Measurements from ENCODE around the gene SP140L. TPM values are rescaled to one million over a fixed set of nuclear protein-coding genes. Genes with fewer than 3 reads are reported as not detected.

The SP140L gene
- total and polyA plus RNA-seq, 2 of the 8 experiments (the other 6 are each of a cell fraction or from before 2014, with no cell fraction given) = 0.36 to 1.5 TPM

GRCh38 chr2:230346921-230347533 is 20.0 kb downstream of the SP140L start:
- Histone ChIP-seq H3K27me3 (replicated peaks in 1 of 4; ENCODE audit: control insufficient read depth in 3 of 4, extremely low read depth in 1 of 4, insufficient read depth in 3 of 4, low read length in 3 of 4) (no peaks in the 10 kb centered on the region), H3K4me3 (ENCODE audit: extremely low read depth in 1 of 4, insufficient read depth in 2 of 4, low read depth in 3 of 4, low read length in 4 of 4) (no peak overlapping the region), H3K9me3 (ENCODE audit: insufficient read depth in 2 of 2, low read depth in 1 of 2, low read length in 1 of 2) (peaks cover 0 to 2% of the 10 kb centered on the region in 2 experiments; a peak in 1 of 4 replicates), H3K23me2 (ENCODE audit: low read depth, low read length) (no peaks in the 10 kb centered on the region), H2BK15ac (ENCODE audit: low read length) (no peak overlapping the region), H4K8ac (ENCODE audit: extremely low read depth, insufficient read depth, low read length) (no peak overlapping the region), H3K4me1 (replicated peaks in 1 of 4; ENCODE audit: control insufficient read depth in 3 of 4, insufficient read depth in 4 of 4, low read length in 3 of 4) (no peaks in the 10 kb centered on the region), H2AFZ (ENCODE audit: low read length) (no peak overlapping the region), H3K79me1 (ENCODE audit: low read depth, low read length) (no peaks in the 10 kb centered on the region), H2AK5ac (ENCODE audit: low read depth, low read length) (no peak overlapping the region), H4K91ac (replicated peaks; ENCODE audit: insufficient read length, low read length) (no peak overlapping the region), H3K4me2 (ENCODE audit: insufficient read depth in 1 of 2, low read depth in 2 of 2, low read length in 2 of 2) (no peak overlapping the region), H3K36me3 (ENCODE audit: control insufficient read depth in 2 of 4, insufficient read depth in 4 of 4, low read length in 3 of 4) (no peaks in the 10 kb centered on the region), H3K27ac (ENCODE audit: low read depth, low read length) (no peak overlapping the region), H3K23ac (ENCODE audit: insufficient read length) (no peak overlapping the region), H3K4ac (replicated peaks; ENCODE audit: insufficient read length, low read depth, low read length) (no peak overlapping the region), H3K9ac (replicated peaks in 1 of 4; ENCODE audit: extremely low read depth in 1 of 4, low read depth in 3 of 4, low read length in 3 of 4) (no peak overlapping the region), H2BK20ac (ENCODE audit: low read length) (no peak overlapping the region), H3K14ac (ENCODE audit: insufficient read length) (no peak overlapping the region), H2BK12ac (ENCODE audit: low read depth, low read length) (no peak overlapping the region), H2BK5ac (ENCODE audit: low read depth, low read length) (peak overlapping the region; percentile 44; the same call in 1 of the 2 replicates), H4K20me1 (replicated peaks in 1 of 2; ENCODE audit: control insufficient read depth in 1 of 2, insufficient read depth in 2 of 2, low read length in 2 of 2) (no peaks in the 10 kb centered on the region), H3K18ac (ENCODE audit: extremely low read depth, low read length) (no peak overlapping the region), H4K5ac (ENCODE audit: insufficient read length, low read depth, low read length) (no peak overlapping the region), H3K79me2 (ENCODE audit: control insufficient read depth in 1 of 2, insufficient read depth in 2 of 2, low read length in 2 of 2) (no peaks in the 10 kb centered on the region), H3K56ac (replicated peaks; ENCODE audit: insufficient read length, low read depth, low read length) (no peak overlapping the region), H2BK120ac (replicated peaks; ENCODE audit: low read depth, low read length) (no peak overlapping the region)
- ChIA-PET CTCF (ENCODE audit: partially characterized antibody) (no interaction called here), POLR2A (ENCODE audit: partially characterized antibody) (no interaction called here)
- FAIRE-seq (no peak), DNase-seq (ENCODE audit: low read depth in 1 of 2, low spot score in 2 of 2) (no peak)
- WGBS, 2 experiments (ENCODE audit: extremely low coverage in 1 of 2, insufficient coverage in 1 of 2, insufficient read length in 1 of 2, insufficient replicate concordance in 2 of 2, low coverage in 1 of 2, low lambda C conversion rate in 2 of 2, missing lambda C conversion rate in 1 of 2) = 100% methylated on average over 1 of the region's 1 CpG; no CpG with 5 or more reads in 1 of the 2 experiments
- TF ChIP-seq PHF8 (conservative IDR thresholded peaks at IDR 0.05; ENCODE audit: low read depth, low read length) (no peak), SAP30 (IDR thresholded peaks at IDR 0.05; ENCODE audit: insufficient read depth, insufficient replicate concordance, low read length) (no peak), SP1 (IDR thresholded peaks at IDR 0.05; ENCODE audit: low read depth, low read length) (no peak), SUZ12 (IDR thresholded peaks at IDR 0.05; ENCODE audit: low read length) (no peak), POLR2AphosphoS5 (IDR thresholded peaks at IDR 0.05; ENCODE audit: low read depth, low read length) (no peak), MAFK (IDR thresholded peaks at IDR 0.05; ENCODE audit: low read depth, low read length) (no peak), BRCA1 (IDR thresholded peaks at IDR 0.05; ENCODE audit: low read depth, low read length) (no peak), CEBPB (IDR thresholded peaks at IDR 0.05; ENCODE audit: low read depth, low read length) (no peak), POU5F1 (IDR thresholded peaks at IDR 0.05; ENCODE audit: low read depth, low read length) (no peak), SIX5 (IDR thresholded peaks at IDR 0.05; ENCODE audit: low read depth, low read length) (no peak)
- TF ChIP-seq, protein P1, sequence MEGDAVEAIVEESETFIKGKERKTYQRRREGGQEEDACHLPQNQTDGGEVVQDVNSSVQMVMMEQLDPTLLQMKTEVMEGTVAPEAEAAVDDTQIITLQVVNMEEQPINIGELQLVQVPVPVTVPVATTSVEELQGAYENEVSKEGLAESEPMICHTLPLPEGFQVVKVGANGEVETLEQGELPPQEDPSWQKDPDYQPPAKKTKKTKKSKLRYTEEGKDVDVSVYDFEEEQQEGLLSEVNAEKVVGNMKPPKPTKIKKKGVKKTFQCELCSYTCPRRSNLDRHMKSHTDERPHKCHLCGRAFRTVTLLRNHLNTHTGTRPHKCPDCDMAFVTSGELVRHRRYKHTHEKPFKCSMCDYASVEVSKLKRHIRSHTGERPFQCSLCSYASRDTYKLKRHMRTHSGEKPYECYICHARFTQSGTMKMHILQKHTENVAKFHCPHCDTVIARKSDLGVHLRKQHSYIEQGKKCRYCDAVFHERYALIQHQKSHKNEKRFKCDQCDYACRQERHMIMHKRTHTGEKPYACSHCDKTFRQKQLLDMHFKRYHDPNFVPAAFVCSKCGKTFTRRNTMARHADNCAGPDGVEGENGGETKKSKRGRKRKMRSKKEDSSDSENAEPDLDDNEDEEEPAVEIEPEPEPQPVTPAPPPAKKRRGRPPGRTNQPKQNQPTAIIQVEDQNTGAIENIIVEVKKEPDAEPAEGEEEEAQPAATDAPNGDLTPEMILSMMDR (IDR thresholded peaks at IDR 0.05; ENCODE audit: control extremely low read depth in 1 of 3, insufficient read depth in 1 of 3, low read depth in 1 of 3, low read length in 3 of 3) = no peak

Measured in H1 (cell line).